GM12878 (cell line): ENCODE measurements around the gene NUAK1. TPM values are rescaled to one million over a fixed set of nuclear protein-coding genes. Genes with fewer than 3 reads are reported as not detected.

Experiments used
- CEBPB ChIP-seq, 2 experiments: fragments of 150-350 bp in 1 of 2; IDR thresholded peaks; 2 replicates each; pipeline ENCODE4 v1.6.1; 2012 to 2014; ENCODE audit warnings: low read depth in 2 of 2, low read length in 2 of 2, borderline replicate concordance in 1 of 2, inconsistent platforms in 1 of 2
- CHD1 ChIP-seq: IDR thresholded peaks from 2 replicates; pipeline ENCODE4 v1.6.1; 2012; ENCODE audit warnings: low read depth, low read length, improper control_type of control experiment
- ETV6 ChIP-seq, 2 experiments: fragments of 450-650 bp in 1 of 2; IDR thresholded peaks in 1 of 2; conservative IDR thresholded peaks in 1 of 2; 2 replicates each; pipeline ENCODE4 v1.6.1; 2014; ENCODE audit warnings: antibody characterized with exemption in 1 of 2, borderline replicate concordance in 1 of 2, low read depth in 1 of 2, mild to moderate bottlenecking in 1 of 2, moderate library complexity in 1 of 2
- MYC ChIP-seq: IDR thresholded peaks from 2 replicates; pipeline ENCODE4 v1.6.1; 2011; ENCODE audit warnings: mild to moderate bottlenecking, low read length, moderate library complexity, inconsistent platforms; ENCODE audit not compliant: insufficient read depth, insufficient replicate concordance, insufficient read length, severe bottlenecking
- NKRF ChIP-seq: fragments of 450-650 bp; conservative IDR thresholded peaks from 2 replicates; pipeline ENCODE4 v1.6.1; 2017; ENCODE audit warnings: mild to moderate bottlenecking, moderate library complexity
- NR2F1 ChIP-seq: fragments of 450-650 bp; conservative IDR thresholded peaks from 2 replicates; pipeline ENCODE4 v1.6.1; 2017; ENCODE audit warnings: mild to moderate bottlenecking
- RAD21 ChIP-seq: IDR thresholded peaks from 2 replicates; pipeline ENCODE4 v1.6.1; 2011; ENCODE audit warnings: mild to moderate bottlenecking, low read depth, low read length, moderate library complexity; ENCODE audit not compliant: insufficient read depth
- RAD51 ChIP-seq: fragments of 450-650 bp; IDR thresholded peaks from 2 replicates; pipeline ENCODE4 v1.6.1; 2016; ENCODE audit warnings: moderate library complexity, mild to moderate bottlenecking, inconsistent platforms
- polyA plus RNA-seq, 11 experiments: library from polyadenylated mRNA; depleted of rRNA in 4 of 11; unstranded in 6 of 11; stranded (reverse) in 5 of 11; fragments of >200 nt; fragmentation: Nextera tagmentation in 4 of 11; fragmentation: Illumina TruSeq in 1 of 11; extraction: Ambion mirVana in 4 of 11; extraction: Trizol in 1 of 11; gene quantifications; 1 replicate in 1 of 11; 2 replicates in 10 of 11; pipeline versions ENCODE4 v1.2.1 to v1.2.3, GENCODE V29; 2011 to 2016; ENCODE audit warnings: inconsistent platforms in 2 of 11, missing spikeins in 2 of 11, low read depth in 1 of 11
- total RNA-seq, 4 experiments: library from RNA; depleted of rRNA in 3 of 4; stranded (reverse); fragments of >200 nt in 3 of 4; fragmentation: Illumina TruSeq in 1 of 4; extraction: Trizol in 1 of 4; gene quantifications; 2 replicates each; pipeline versions ENCODE4 v1.2.1 to v1.2.3, GENCODE V29; 2013 to 2021
- TF ChIP-seq, protein P1 (sequence below): IDR thresholded peaks from 2 replicates; pipeline ENCODE4 v1.6.1; 2012; ENCODE audit warnings: low read length, inconsistent platforms

The NUAK1 gene
- total and polyA plus RNA-seq, 10 of the 15 experiments (the other 5 are each of a cell fraction or from before 2014, with no cell fraction given), result 0.03 to 0.42 (median 0.08) TPM; not detected in 2

- TF ChIP-seq MYC (no peak), RAD21 (no peak), CHD1 (no peak), NR2F1 (no peak), ETV6 (conservative IDR thresholded peaks at IDR 0.05 in 1 of 2, IDR thresholded peaks at IDR 0.05 in 1 of 2; ENCODE audit: borderline replicate concordance in 1 of 2, low read depth in 1 of 2) (no peak), RAD51 (no peak), CEBPB (IDR thresholded peaks at IDR 0.05; ENCODE audit: borderline replicate concordance in 1 of 2, low read depth in 2 of 2, low read length in 2 of 2) (no peak), NKRF (no peak)
- TF ChIP-seq, protein P1, sequence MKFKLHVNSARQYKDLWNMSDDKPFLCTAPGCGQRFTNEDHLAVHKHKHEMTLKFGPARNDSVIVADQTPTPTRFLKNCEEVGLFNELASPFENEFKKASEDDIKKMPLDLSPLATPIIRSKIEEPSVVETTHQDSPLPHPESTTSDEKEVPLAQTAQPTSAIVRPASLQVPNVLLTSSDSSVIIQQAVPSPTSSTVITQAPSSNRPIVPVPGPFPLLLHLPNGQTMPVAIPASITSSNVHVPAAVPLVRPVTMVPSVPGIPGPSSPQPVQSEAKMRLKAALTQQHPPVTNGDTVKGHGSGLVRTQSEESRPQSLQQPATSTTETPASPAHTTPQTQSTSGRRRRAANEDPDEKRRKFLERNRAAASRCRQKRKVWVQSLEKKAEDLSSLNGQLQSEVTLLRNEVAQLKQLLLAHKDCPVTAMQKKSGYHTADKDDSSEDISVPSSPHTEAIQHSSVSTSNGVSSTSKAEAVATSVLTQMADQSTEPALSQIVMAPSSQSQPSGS, result no peak
Observed at GRCh38 chr12:106157802-106158201, 19.0 kb upstream of the NUAK1 start (continued).
